Adipocyte (in vitro differentiated cells): ENCODE measurements around the gene RHEB.

Source experiments
- DNase-seq: peaks from one replicate; pipeline ENCODE4 v3.0.0-alpha.2; 2015; ENCODE audit warnings: low read depth
- H3K27me3 ChIP-seq: replicated peaks from 2 replicates; pipeline ENCODE4 v1.7.0; 2013; ENCODE audit warnings: mild to moderate bottlenecking, low read length, moderate library complexity; ENCODE audit not compliant: control insufficient read depth, insufficient read depth
- H3K36me3 ChIP-seq: 2 replicates; pipeline ENCODE4 v1.7.0; 2013; ENCODE audit warnings: low read length, mild to moderate bottlenecking, moderate library complexity; ENCODE audit not compliant: control insufficient read depth, insufficient read depth, severe bottlenecking
- H3K4me1 ChIP-seq: 2 replicates; pipeline ENCODE4 v1.7.0; 2013; ENCODE audit warnings: mild to moderate bottlenecking, low read length, moderate library complexity; ENCODE audit not compliant: control insufficient read depth, insufficient read depth
- H3K4me3 ChIP-seq: 2 replicates; pipeline ENCODE4 v1.7.0; 2013; ENCODE audit warnings: mild to moderate bottlenecking, low read length, moderate library complexity
- H3K9ac ChIP-seq: 2 replicates; pipeline ENCODE4 v1.7.0; 2013; ENCODE audit warnings: mild to moderate bottlenecking, low read length, moderate library complexity
- H3K9me3 ChIP-seq: 2 replicates; pipeline ENCODE4 v1.7.0; 2013; ENCODE audit warnings: mild to moderate bottlenecking, low read length, moderate library complexity; ENCODE audit not compliant: control insufficient read depth

Gene RHEB

DNA sequence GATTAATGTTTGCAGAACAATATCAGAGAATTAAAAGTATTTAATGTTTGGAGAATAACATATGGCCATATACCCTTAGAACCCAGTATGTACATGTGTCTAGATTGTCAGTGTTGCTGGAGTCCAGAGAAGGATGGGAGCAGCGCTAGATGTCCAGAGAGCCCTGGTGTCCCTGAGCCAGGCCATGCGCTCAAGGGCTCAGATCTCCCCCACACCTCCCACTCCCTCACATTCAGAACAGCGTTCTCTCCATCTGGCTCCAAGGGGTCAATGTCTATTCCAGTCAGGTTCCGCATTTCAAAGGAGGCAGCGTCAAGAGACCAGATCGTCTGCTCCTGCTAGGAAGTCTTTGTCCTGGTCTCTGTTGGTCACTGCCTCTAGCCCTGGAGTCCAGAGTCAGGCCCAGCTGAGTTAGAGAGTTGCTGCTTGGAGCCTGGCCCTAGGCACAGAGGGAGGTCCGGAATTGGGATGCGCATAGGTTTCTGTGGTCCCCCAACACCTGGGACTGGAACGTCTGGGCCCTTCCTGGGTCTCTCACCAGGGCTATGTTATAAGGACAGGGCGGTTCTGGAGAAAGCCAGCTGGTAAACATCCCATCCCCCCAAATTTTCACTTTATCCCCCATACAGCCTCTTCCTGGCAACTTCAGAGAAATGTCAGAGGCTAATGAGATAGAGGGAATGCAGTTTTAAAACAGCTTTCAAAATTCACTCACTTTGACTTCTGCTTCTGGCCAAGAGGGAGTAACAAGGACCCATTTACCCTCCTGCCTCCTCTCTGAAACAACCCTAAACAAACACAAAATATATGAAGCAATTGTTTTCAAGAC, 103.4 kb downstream of the RHEB start:
- Histone ChIP-seq H3K4me3 (no peak overlapping the region), H3K27me3 (peaks cover 12% of the 10 kb centered on the region), H3K4me1 (peaks cover 17% of the 10 kb centered on the region), H3K9ac (no peak overlapping the region), H3K36me3 (no peaks in the 10 kb centered on the region), H3K9me3 (peaks cover 12% of the 10 kb centered on the region)
- no peak for DNase-seq
